GM21723 (cell line): ENCODE results near the gene PSMB7.

Source experiments
- ATAC-seq: cut with Tn5 transposase; IDR thresholded peaks from one replicate; pipeline ENCODE4 v1.9.1; 2021; ENCODE audit warnings: mild to moderate bottlenecking, moderate library complexity; ENCODE audit not compliant: unreplicated experiment

PSMB7 gene

GRCh38 chr9:124411514-124412227 lies 3.6 kb downstream of the PSMB7 start:
- no peak for ATAC-seq

DNA sequence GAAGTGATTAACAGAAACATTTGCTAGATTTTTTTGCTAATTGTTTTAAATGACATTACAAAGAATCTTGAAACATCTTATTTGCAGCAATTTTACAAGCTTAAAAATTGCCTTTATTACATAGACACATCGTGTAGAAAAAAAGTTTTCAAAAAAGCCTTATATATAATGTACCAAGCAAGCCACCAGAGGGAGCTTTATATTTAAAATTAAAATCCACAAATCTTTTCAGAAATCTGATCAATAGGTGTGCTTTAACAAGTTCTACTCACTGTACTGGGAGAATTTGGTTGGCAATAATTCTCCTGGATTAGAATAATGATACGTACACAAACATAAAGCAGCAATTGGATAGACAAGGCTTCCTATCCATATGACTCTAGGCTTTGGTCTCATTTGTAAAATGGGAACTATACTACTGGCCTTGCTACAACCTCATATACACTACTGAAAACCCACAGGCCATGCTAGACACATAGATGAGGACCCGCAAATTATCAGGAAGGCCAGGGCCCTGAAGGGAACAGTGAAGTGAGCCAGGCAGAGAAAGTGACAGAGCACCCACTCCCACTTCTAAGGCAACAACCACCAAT lies 4.8 kb downstream of the PSMB7 start:
- ATAC-seq = no peak

- ATAC-seq = no peak
These were observed 5.8 kb downstream of the PSMB7 start for GRCh38 chr9:124409410-124409809.

DNA sequence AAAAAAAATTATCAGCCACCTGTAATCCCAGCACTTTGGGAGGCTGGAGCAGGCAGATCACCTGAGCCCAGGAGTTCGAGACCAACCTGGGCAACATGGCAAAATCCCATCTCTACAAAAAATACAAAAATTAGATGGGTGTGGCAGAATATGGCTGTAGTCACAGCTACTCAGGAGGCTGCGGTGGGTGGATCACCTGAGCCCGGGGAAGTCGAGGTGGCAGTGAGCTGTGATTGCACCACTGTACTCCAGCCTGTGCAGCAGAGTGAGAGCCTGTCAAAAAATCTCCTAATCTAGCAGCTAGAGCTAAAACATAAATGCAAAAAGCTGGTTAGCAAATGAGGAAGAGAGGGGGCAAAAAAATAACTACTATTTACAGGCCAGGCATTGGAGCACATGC lies 12.0 kb downstream of the PSMB7 start:
- ATAC-seq = no peak

DNA sequence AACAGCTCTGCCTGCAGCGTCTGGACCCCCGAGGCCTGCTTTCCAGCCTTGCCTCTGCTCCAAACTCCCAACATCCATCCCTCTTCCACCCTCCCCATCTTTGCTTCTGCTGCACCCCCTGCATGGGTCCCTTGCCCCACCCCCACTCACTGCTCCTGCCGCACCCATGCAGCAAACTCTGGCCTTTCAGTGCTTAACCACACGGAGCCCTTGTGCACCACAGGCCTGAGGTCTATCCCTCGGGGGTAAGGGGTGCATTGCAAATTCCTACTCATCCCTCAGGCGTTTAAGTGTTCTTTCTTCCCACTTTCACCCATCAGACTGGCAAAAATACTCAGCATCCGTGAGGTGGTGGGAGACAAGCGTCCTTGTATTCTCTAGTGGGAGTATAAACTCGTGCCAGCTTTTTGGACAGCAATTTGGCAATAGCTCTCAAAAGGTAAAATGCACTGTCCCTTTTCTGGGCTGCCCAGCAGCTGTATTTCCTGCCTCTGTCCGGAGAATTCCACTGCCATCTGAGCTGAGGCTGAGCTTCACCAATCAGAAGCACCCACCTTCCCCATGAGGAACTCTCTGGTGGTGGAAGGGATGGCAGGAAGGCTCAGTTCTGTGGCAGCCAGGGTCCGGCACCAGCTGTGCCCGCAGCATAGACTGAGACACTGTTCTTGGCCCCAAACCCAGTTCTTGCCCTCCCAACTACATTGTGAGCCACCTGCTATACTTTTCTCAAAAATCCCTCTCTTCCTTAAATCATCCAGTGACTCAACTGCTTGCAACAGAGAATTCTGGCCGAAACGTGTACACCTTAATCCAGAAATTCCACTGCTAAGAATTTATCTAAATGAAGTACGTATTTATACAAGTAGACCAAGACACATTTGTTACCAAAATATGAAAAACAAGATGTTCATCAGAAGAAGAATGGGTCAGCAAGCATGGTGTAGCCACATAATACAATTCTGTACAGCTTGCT lies 15.0 kb downstream of the PSMB7 start:
- ATAC-seq = no peak

DNA sequence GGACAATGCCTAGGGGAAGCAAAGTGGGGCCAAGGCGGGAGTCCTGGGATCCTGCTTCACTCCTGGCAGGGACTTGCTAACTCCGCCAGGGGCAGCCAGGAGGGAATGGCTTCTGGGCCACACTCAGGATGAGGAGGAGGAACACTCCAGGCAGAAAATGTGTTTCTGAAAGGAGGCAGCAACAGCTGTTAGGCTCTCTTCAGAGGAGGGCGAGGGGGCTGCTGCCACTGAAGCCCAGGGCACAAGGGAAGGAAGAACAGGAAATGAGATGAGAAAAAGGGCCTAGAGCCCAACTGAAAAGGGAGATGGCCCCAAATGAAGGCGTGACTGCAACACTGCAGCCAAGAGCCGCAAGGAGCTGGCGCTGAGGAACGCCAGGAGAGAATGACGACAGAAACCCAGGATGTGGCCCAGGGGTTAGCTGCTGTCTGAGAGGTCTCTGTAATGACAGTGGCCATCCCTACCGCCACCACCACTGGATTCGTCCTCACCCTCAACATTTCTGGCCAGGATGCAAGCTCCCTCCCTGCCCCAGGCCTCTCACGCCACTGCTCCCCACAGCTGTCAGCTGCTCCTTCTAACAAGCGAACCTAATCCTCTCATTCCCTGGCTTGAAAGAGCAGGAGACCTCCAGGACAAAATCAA lies 15.8 kb downstream of the PSMB7 start:
- no peak for ATAC-seq

GRCh38 chr9:124398191-124398935 lies 16.9 kb downstream of the PSMB7 start:
- ATAC-seq = no peak

DNA sequence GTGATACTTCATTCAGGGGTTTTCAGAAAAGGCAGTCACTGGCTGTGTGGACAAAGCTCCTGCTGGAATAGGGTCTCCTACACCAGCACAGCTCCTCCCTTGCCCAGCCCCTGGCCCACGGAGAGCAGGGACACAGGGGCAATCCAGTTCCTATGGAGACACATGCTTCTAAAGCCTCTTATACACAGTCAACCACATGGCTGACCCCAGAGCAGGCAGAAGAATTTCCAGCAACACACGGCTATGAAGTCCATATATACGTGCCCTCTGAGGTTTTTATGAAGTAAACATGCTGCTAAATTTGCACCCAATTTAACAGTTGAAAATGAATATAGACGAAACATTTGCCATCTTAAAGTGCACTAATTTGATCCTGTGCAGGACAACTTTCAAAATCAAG lies 19.4 kb downstream of the PSMB7 start:
- no peak for ATAC-seq

- ATAC-seq = no peak
These were observed 20.6 kb downstream of the PSMB7 start for GRCh38 chr9:124394596-124394995.

GRCh38 chr9:124394167-124394566 lies 21.1 kb downstream of the PSMB7 start:
- no peak for ATAC-seq

DNA sequence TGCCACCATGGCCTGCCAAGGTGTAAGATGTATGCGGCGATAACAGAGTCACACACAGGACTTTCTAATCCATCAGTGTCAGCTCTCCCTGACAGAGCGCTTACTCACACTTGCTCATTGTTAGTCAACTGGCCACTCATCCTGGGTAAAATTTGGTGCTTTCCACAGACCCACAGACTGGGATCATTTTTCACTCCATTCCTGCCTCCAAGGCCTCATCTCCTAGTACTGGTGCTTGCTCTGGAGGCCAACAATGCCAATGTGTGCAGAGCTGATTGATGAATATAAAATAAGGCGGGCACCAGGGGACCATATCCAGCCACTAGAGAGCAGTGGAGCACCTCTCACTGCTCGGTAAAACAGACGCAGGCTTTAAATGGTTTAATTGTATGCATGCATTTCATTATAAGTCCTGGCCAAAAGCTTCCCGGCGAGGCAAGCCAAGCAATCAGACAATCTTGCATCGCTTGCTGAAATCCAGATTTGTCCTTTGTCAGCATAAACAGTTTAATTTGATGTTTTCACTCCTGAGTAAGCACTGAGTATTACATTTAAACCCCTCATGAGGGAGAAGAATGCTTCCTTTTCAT lies 22.3 kb downstream of the PSMB7 start:
- ATAC-seq = no peak

- no peak for ATAC-seq
These were observed 22.9 kb downstream of the PSMB7 start for GRCh38 chr9:124392254-124392870.

- ATAC-seq = no peak
These were observed 24.2 kb downstream of the PSMB7 start for GRCh38 chr9:124390794-124391658.

- ATAC-seq = no peak
These were observed 25.9 kb downstream of the PSMB7 start for GRCh38 chr9:124389146-124389939.

DNA sequence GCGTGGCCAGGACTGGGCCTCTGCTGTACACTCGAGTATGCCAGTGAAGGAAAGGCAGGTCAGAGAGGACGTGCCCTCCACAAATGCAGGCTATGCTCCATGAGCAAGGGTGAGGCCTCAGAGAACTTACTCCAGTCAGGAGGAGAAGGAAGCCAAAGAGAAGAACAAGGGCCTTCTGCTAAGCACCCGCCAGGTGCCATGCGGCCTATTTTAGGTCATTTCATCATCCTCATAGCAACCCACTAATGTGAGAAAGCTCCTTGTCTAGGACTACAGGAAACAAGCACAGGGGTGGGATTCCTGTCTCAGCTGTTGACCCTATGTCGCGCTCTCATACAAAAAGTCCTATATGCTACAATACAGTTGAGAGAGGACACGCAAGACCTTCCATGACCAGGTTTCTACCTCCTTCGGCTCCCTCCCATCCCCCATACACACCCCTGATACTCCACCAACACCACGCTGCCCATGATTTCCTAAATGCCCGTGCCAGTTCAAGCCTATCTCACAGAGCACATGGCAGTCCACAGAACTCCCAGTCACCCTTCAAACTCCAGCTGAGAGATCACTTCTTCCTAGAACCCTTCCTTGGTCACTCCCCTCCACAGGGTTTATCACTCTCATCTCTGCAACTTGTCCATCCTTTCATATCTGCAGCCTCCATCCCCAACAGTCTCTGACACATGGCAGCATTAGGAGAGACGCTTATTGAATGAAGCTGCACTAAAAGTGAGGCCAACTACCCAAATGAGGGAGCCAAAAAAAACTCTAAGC lies 26.8 kb downstream of the PSMB7 start:
- ATAC-seq = no peak

GRCh38 chr9:124386201-124386600 lies 29.0 kb downstream of the PSMB7 start:
- ATAC-seq = no peak

DNA sequence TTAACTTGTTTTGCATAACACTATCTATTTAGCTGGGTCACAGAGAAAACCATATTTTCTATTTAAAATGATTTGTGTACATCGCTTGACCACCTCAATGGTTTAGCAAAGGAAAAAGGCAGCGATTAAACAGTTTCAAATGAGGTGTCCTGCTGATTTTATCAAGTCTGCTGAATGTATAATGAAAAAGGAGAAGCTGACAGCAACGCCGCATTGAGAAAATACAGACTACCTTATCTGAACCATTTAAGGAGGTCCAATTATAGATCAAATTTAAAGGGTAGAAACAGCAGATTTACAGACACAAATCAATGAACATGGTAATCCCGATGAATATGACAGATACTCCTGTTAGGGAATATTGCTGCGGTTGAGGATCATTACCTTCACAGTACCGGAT lies 29.6 kb downstream of the PSMB7 start:
- ATAC-seq = no peak
